ENCODE measurements around the gene TMPRSS11A.

TMPRSS11A gene

GRCh38 chr4:67911638-67912037 is 51.7 kb downstream of the TMPRSS11A start:
- no peak for DNase-seq

- DNase-seq = no peak
Measured at GRCh38 chr4:67911141-67911540, 52.2 kb downstream of the TMPRSS11A start.

GRCh38 chr4:67910585-67910905 is 52.7 kb downstream of the TMPRSS11A start:
- no peak for DNase-seq

- DNase-seq = no peak
Measured at GRCh38 chr4:67909905-67910584, 53.2 kb downstream of the TMPRSS11A start.

- no peak for DNase-seq
Measured at GRCh38 chr4:67907650-67908049, 55.6 kb downstream of the TMPRSS11A start.

- DNase-seq = no peak
Measured at GRCh38 chr4:67899096-67899495, 64.2 kb downstream of the TMPRSS11A start.

- no peak for DNase-seq
Measured at GRCh38 chr4:67897686-67898085, 65.6 kb downstream of the TMPRSS11A start.

- DNase-seq = no peak
Measured at GRCh38 chr4:67896421-67897065, 66.8 kb downstream of the TMPRSS11A start.

- no peak for DNase-seq
Measured at GRCh38 chr4:67894659-67895058, 68.6 kb downstream of the TMPRSS11A start.

- no peak for DNase-seq
Measured at GRCh38 chr4:67892905-67893304, 70.4 kb downstream of the TMPRSS11A start.

- no peak for DNase-seq
Measured at GRCh38 chr4:67892253-67892652, 71.0 kb downstream of the TMPRSS11A start.

- no peak for DNase-seq
Measured at GRCh38 chr4:67891645-67892044, 71.6 kb downstream of the TMPRSS11A start.

- no peak for DNase-seq
Measured at GRCh38 chr4:67886281-67886680, 77.0 kb downstream of the TMPRSS11A start.

GRCh38 chr4:67885762-67886161 is 77.5 kb downstream of the TMPRSS11A start:
- no peak for DNase-seq

- no peak for DNase-seq
Measured at GRCh38 chr4:67884701-67885100, 78.6 kb downstream of the TMPRSS11A start.

- DNase-seq = no peak
Measured at GRCh38 chr4:67883902-67884301, 79.4 kb downstream of the TMPRSS11A start, which contains the start of gene TMPRSS11D. TSS of gene TMPRSS11D (minus strand) at chr4:67884002. CDS start at chr4:67883933, 69 bp downstream.

GRCh38 chr4:67883458-67883857 is 79.8 kb downstream of the TMPRSS11A start:
- no peak for DNase-seq

GRCh38 chr4:67880866-67881610 is 82.3 kb downstream of the TMPRSS11A start:
- DNase-seq = no peak

- no peak for DNase-seq
Measured at GRCh38 chr4:67879486-67879885, 83.8 kb downstream of the TMPRSS11A start.

GRCh38 chr4:67877086-67877485 is 86.2 kb downstream of the TMPRSS11A start:
- no peak for DNase-seq

GRCh38 chr4:67874986-67875385 is 88.3 kb downstream of the TMPRSS11A start:
- DNase-seq = no peak

GRCh38 chr4:67873116-67873515 is 90.2 kb downstream of the TMPRSS11A start:
- DNase-seq = no peak

- peak; percentile 11 for DNase-seq
Measured at GRCh38 chr4:67871867-67872266, 91.4 kb downstream of the TMPRSS11A start.

GRCh38 chr4:67869580-67870190 is 93.6 kb downstream of the TMPRSS11A start:
- no peak for DNase-seq
